GM08714 (cell line): Measurements from ENCODE around the gene BRSK1.

Experiments
- H3K4me3 ChIP-seq: fragments of 200-500 bp; sonication (Bioruptor generic); 2 replicates; pipeline ENCODE4 v1.5.1; 2014; ENCODE audit warnings: mild to moderate bottlenecking, low read length, inconsistent platforms
- ZNF274 ChIP-seq: IDR thresholded peaks from 2 replicates; pipeline ENCODE4 v1.6.1; 2012; ENCODE audit warnings: mild to moderate bottlenecking, low read depth, low read length

BRSK1 gene

GRCh38 chr19:55339105-55339888 is 55.5 kb downstream of the BRSK1 start, which contains the start of gene KMT5C:
Gene KMT5C (plus strand): TSS chr19:55339876. CDS start chr19:55341937, 2,061 bp downstream.
- no peak for TF ChIP-seq ZNF274
- H3K4me3 ChIP-seq: peak within 1 kb of the TSS; percentile 73

- no peak for TF ChIP-seq ZNF274
- H3K4me3 ChIP-seq: peak overlapping the region; percentile 73
These were observed 56.3 kb downstream of the BRSK1 start for GRCh38 chr19:55339889-55340783.

GRCh38 chr19:55340784-55341147 is 57.0 kb downstream of the BRSK1 start:
- TF ChIP-seq ZNF274: no peak
- H3K4me3 ChIP-seq: peak overlapping the region; percentile 73; the same call in 1 of the 2 replicates

GRCh38 chr19:55341171-55341588 is 57.4 kb downstream of the BRSK1 start:
- no peak for TF ChIP-seq ZNF274
- peak overlapping the region; percentile 73; the same call in 1 of the 2 replicates for H3K4me3 ChIP-seq

- H3K4me3 ChIP-seq: no peak overlapping the region
- TF ChIP-seq ZNF274: no peak
These were observed 58.1 kb downstream of the BRSK1 start for GRCh38 chr19:55341595-55342531.

GRCh38 chr19:55344444-55344843 is 60.6 kb downstream of the BRSK1 start:
- no peak overlapping the region for H3K4me3 ChIP-seq
- no peak for TF ChIP-seq ZNF274

- TF ChIP-seq ZNF274: no peak
- H3K4me3 ChIP-seq: no peak overlapping the region
These were observed 61.5 kb downstream of the BRSK1 start for GRCh38 chr19:55345101-55345817.

- H3K4me3 ChIP-seq: no peak overlapping the region
- no peak for TF ChIP-seq ZNF274
These were observed 62.3 kb downstream of the BRSK1 start for GRCh38 chr19:55345818-55346724.

GRCh38 chr19:55346725-55347441 is 63.1 kb downstream of the BRSK1 start:
- TF ChIP-seq ZNF274: no peak
- H3K4me3 ChIP-seq: no peak overlapping the region

GRCh38 chr19:55347442-55348009 is 63.7 kb downstream of the BRSK1 start:
- no peak for TF ChIP-seq ZNF274
- no peak overlapping the region for H3K4me3 ChIP-seq

GRCh38 chr19:55348317-55349034 is 64.7 kb downstream of the BRSK1 start:
- TF ChIP-seq ZNF274: no peak
- no peak overlapping the region for H3K4me3 ChIP-seq
